Muscle layer of colon (tissue), 2 donors: ENCODE data around the gene INSYN2A.

ENCODE experiments used
- H3K27ac ChIP-seq: one replicate; pipeline ENCODE4 v1.7.0; 2013; ENCODE audit warnings: low read depth, mild to moderate bottlenecking, low read length, moderate library complexity
- H3K27me3 ChIP-seq, 2 donors: one replicate each; pipeline ENCODE4 v1.7.0; 2013; ENCODE audit warnings: low read length in 2 of 2, mild to moderate bottlenecking in 2 of 2; ENCODE audit not compliant: insufficient read depth in 2 of 2, control insufficient read depth in 1 of 2
- H3K36me3 ChIP-seq: one replicate; pipeline ENCODE4 v1.7.0; 2013; ENCODE audit warnings: mild to moderate bottlenecking, low read length; ENCODE audit not compliant: insufficient read depth
- H3K4me1 ChIP-seq: one replicate; pipeline ENCODE4 v1.7.0; 2013; ENCODE audit warnings: mild to moderate bottlenecking, low read length; ENCODE audit not compliant: insufficient read depth
- H3K4me3 ChIP-seq, 2 donors: one replicate each; pipeline ENCODE4 v1.7.0; 2013; ENCODE audit warnings: low read length in 2 of 2, low read depth in 1 of 2, mild to moderate bottlenecking in 1 of 2, moderate library complexity in 1 of 2
- H3K9ac ChIP-seq: one replicate; pipeline ENCODE4 v1.7.0; 2013; ENCODE audit warnings: low read length
- H3K9me3 ChIP-seq: one replicate; pipeline ENCODE4 v1.7.0; 2013; ENCODE audit warnings: mild to moderate bottlenecking, low read length
- donor health status: abdominal sarcoma.
- donor health status: Adenocarcinoma of cecum.

The INSYN2A gene

GRCh38 chr10:127216786-127217185 is 20.4 kb upstream of the INSYN2A start:
- no peak overlapping the region for H3K27ac ChIP-seq
- no peaks in the 10 kb centered on the region for H3K9me3 ChIP-seq
- no peak overlapping the region for H3K4me3 ChIP-seq
- no peaks in the 10 kb centered on the region for H3K4me1 ChIP-seq
- no peak overlapping the region for H3K9ac ChIP-seq
- H3K27me3 ChIP-seq: no peaks in the 10 kb centered on the region
- H3K36me3 ChIP-seq: no peaks in the 10 kb centered on the region

DNA sequence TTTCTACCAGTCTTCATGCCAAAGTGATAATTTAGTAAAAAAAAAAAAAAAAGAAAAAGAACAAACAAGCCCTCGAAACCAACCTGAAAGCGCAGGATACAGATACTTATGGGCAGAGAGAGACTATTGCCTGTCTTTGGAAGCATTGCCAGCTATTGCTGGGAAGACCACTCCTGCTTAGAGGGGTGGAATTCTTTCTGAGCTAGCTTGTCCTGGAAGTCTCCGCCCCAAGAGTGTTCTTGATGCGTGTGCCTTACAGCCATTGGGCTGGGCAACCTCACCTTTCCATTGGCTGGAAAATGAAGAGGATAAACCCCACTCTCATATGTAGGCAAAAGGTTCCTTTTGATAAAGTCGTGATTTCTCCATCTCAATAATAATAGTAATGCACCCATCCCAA is 19.9 kb upstream of the INSYN2A start:
- Histone ChIP-seq H3K9ac (no peak overlapping the region), H3K27me3 (no peaks in the 10 kb centered on the region), H3K36me3 (no peaks in the 10 kb centered on the region), H3K9me3 (no peaks in the 10 kb centered on the region), H3K4me3 (no peak overlapping the region), H3K27ac (no peak overlapping the region), H3K4me1 (no peaks in the 10 kb centered on the region)

DNA sequence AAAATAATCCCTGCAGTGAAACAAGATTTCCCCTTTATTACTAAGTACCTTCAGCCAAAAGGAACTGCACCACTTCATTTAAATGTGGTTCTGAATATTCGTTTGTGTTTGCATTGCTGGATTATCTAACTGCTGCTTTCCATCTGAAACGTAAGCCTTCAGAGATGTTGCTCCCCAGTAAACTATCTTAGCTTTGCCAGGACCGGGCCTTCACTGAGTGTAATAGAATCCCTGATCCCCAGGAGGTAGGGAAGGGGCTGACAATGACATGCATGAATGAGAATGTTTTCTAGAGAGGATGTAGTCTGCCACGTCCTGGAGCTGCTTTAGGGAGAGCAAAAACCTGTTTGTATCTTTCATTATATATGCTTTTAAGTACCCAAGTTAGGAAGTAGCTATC is 19.5 kb upstream of the INSYN2A start:
- Histone ChIP-seq H3K27ac (no peak overlapping the region), H3K27me3 (no peaks in the 10 kb centered on the region), H3K36me3 (no peaks in the 10 kb centered on the region), H3K9ac (no peak overlapping the region), H3K4me3 (no peak overlapping the region), H3K9me3 (no peaks in the 10 kb centered on the region), H3K4me1 (no peaks in the 10 kb centered on the region)

DNA sequence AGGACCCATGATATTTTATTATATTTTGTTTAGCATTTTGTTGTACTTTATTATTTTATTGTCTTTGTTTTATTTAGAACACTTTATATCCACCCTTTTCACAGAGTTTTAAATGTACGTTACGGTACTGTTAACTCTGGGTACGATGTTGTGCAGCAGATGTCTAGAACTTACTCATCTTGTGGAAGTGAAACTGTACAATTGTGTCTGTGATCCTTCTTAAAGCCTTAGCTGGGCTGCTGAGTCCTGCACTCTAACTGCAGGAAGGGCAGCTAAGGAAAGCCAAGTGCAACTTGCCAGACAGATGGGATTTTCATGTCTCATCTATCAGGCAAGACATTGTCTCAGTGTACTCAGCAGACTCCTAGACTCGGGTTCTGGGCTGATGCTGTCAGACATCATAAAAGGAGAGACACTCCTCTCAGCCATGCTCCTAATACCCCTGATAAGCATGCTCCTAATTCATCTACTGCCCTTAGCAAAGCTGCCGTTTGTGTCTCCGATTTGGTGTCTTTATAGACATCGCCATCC is 14.6 kb upstream of the INSYN2A start:
- no peaks in the 10 kb centered on the region for H3K4me1 ChIP-seq
- H3K4me3 ChIP-seq: no peak overlapping the region
- H3K27ac ChIP-seq: no peak overlapping the region
- H3K9ac ChIP-seq: no peak overlapping the region
- no peaks in the 10 kb centered on the region for H3K9me3 ChIP-seq
- no peaks in the 10 kb centered on the region for H3K36me3 ChIP-seq
- no peaks in the 10 kb centered on the region for H3K27me3 ChIP-seq

DNA sequence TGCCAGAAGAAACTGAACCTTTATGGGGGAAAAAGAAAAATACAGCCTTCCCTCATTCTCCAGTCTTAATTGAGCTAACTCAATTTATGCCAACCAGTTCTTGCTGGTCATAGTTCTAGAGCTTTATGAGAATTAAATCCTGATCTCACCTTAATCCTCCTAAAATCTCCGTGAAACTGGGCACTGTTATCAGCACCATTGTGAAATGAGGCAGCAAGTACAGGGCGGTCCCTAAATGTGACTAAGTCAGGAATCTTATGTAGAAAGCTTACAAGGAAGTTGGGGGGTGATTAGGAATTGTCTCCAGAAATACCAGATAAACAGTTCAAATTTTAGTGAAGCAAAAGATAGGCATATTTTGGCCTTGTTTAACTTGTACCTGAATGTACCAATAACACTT is 10.7 kb upstream of the INSYN2A start:
- H3K27me3 ChIP-seq: no peaks in the 10 kb centered on the region
- H3K36me3 ChIP-seq: peaks cover 4% of the 10 kb centered on the region
- H3K4me3 ChIP-seq: no peak overlapping the region
- H3K9ac ChIP-seq: no peak overlapping the region
- H3K4me1 ChIP-seq: no peaks in the 10 kb centered on the region
- no peak overlapping the region for H3K27ac ChIP-seq
- no peaks in the 10 kb centered on the region for H3K9me3 ChIP-seq

GRCh38 chr10:127203067-127203466 is 6.7 kb upstream of the INSYN2A start:
- Histone ChIP-seq H3K27ac (no peak overlapping the region), H3K9me3 (no peaks in the 10 kb centered on the region), H3K4me3 (no peak overlapping the region), H3K36me3 (peaks cover 4% of the 10 kb centered on the region), H3K9ac (no peak overlapping the region), H3K27me3 (no peaks in the 10 kb centered on the region), H3K4me1 (no peaks in the 10 kb centered on the region)

DNA sequence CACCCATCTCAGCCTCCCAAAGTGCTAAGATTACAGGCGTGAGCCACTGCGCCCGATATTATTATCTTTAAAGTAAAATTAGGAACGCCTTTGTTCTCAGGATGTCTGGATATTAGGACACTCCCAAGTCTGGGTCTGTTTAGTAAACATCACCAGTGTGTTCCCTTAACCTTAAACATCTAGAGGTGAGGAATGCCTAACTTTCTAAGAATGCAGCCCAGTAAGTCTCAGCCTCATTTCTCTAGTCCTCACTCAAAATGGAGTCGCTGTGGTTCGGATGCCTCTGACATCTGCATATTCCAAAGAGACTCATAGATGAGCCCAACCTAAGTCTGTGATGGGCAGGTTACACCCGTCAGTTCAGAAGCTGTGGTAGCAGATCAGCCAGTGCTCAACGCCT is 4.3 kb upstream of the INSYN2A start:
- no peaks in the 10 kb centered on the region for H3K4me1 ChIP-seq
- no peaks in the 10 kb centered on the region for H3K9me3 ChIP-seq
- no peak overlapping the region for H3K27ac ChIP-seq
- H3K27me3 ChIP-seq: peaks cover 0 to 2% of the 10 kb centered on the region in 2 donors
- peaks cover 3% of the 10 kb centered on the region for H3K36me3 ChIP-seq
- H3K4me3 ChIP-seq: no peak overlapping the region
- H3K9ac ChIP-seq: no peak overlapping the region

DNA sequence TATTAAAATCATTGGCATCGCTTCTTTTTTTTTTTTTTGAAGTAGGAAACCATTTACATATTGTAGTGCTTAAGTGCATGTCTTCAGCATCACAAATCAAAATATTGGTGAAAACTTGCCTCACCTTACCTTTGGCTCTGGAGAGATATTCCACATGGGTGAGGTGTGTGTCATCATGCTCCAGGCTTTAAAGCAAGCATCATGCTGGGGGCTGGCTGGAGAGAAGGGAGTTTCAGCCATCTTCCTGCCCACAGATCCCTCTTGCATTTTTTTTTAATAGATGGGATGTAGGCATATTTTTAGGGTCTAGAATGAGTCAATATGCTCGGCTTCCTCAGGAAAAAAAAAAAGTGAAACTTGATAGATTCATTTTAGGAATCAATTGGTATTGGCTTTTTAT is 2.3 kb upstream of the INSYN2A start:
- Histone ChIP-seq H3K27me3 (peaks cover 0 to 14% of the 10 kb centered on the region in 2 donors), H3K4me1 (peaks cover 8% of the 10 kb centered on the region), H3K4me3 (no peak overlapping the region), H3K36me3 (no peaks in the 10 kb centered on the region), H3K9me3 (no peaks in the 10 kb centered on the region), H3K9ac (no peak overlapping the region), H3K27ac (no peak overlapping the region)

GRCh38 chr10:127198307-127198706 is 1.9 kb upstream of the INSYN2A start:
- Histone ChIP-seq H3K4me3 (no peak overlapping the region), H3K36me3 (no peaks in the 10 kb centered on the region), H3K4me1 (peaks cover 8% of the 10 kb centered on the region), H3K9me3 (no peaks in the 10 kb centered on the region), H3K27ac (no peak overlapping the region), H3K27me3 (peaks cover 0 to 18% of the 10 kb centered on the region in 2 donors), H3K9ac (no peak overlapping the region)

GRCh38 chr10:127197154-127197432 is 702 bp upstream of the INSYN2A start:
- peaks cover 8% of the 10 kb centered on the region for H3K4me1 ChIP-seq
- no peak overlapping the region for H3K4me3 ChIP-seq
- H3K9me3 ChIP-seq: no peaks in the 10 kb centered on the region
- no peak overlapping the region for H3K9ac ChIP-seq
- no peak overlapping the region for H3K27ac ChIP-seq
- peaks cover 0 to 21% of the 10 kb centered on the region in 2 donors for H3K27me3 ChIP-seq
- no peaks in the 10 kb centered on the region for H3K36me3 ChIP-seq

- H3K4me1 ChIP-seq: peaks cover 8% of the 10 kb centered on the region
- H3K36me3 ChIP-seq: no peaks in the 10 kb centered on the region
- no peak overlapping the region for H3K9ac ChIP-seq
- H3K9me3 ChIP-seq: no peaks in the 10 kb centered on the region
- peaks cover 0 to 21% of the 10 kb centered on the region in 2 donors for H3K27me3 ChIP-seq
- H3K4me3 ChIP-seq: peak overlapping the region; percentile 18 to 24
- no peak overlapping the region for H3K27ac ChIP-seq
Observed at GRCh38 chr10:127195571-127196281, 665 bp downstream of the INSYN2A start.

GRCh38 chr10:127195041-127195506 is 1.3 kb downstream of the INSYN2A start:
- Histone ChIP-seq H3K4me1 (peaks cover 8% of the 10 kb centered on the region), H3K27ac (no peak overlapping the region), H3K9ac (no peak overlapping the region), H3K4me3 (no peak overlapping the region), H3K36me3 (no peaks in the 10 kb centered on the region), H3K9me3 (no peaks in the 10 kb centered on the region), H3K27me3 (peaks cover 0 to 21% of the 10 kb centered on the region in 2 donors)
